T-helper 2 cell treated with Interferon-gamma antibody and Interleukin-4, amounts not matched to agents 5 μg/mL and 100 μg/mL, for 36 hours (primary cell): ENCODE data around the gene CTSZ.
A peak's percentile ranks its signal among the peaks of the same experiment; 100 is the strongest.

Experiments
- DNase-seq: peaks from one replicate; pipeline ENCODE4 v3.0.0; 2021; ENCODE audit warnings: low spot score
- H3K27ac Mint-ChIP-seq: one replicate; pipeline ENCODE4 v1.8.0; 2021; ENCODE audit warnings: mild to moderate bottlenecking, mixed read lengths
- H3K27me3 Mint-ChIP-seq: one replicate; pipeline ENCODE4 v1.8.0; 2021; ENCODE audit warnings: low read depth, mixed read lengths
- H3K36me3 Mint-ChIP-seq: one replicate; pipeline ENCODE4 v1.8.0; 2021; ENCODE audit warnings: low read depth, mixed read lengths
- H3K4me1 Mint-ChIP-seq: one replicate; pipeline ENCODE4 v1.8.0; 2021; ENCODE audit warnings: low read depth, mixed read lengths
- H3K4me3 Mint-ChIP-seq: one replicate; pipeline ENCODE4 v1.8.0; 2022; ENCODE audit warnings: mild to moderate bottlenecking, moderate library complexity, mixed read lengths
- H3K9me3 Mint-ChIP-seq: one replicate; pipeline ENCODE4 v1.8.0; 2021; ENCODE audit warnings: mixed read lengths

The CTSZ gene

DNA sequence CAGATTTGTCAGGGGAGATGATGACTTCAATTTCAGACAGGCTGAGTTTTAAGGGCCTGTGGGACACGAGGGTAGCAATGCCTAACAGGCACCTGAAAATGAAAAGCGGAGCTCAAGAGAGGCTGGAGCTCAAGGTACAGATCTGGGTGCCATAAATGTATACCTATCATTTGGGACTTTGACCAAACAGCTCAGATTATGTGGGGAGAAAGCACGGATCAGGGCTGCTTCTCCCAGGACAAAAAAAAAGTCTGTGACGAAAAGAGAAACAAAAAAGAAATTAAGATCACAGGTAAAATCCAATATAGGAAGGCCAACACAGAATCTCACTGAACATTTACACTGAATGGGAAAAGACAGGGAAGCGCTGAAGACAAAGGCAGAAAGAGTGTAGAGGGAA, 33.6 kb upstream of the CTSZ start:
- no peak for DNase-seq
- peaks cover 47% of the 10 kb centered on the region for H3K36me3 Mint-ChIP-seq
- peaks cover 58% of the 10 kb centered on the region for H3K4me1 Mint-ChIP-seq
- H3K27ac Mint-ChIP-seq = peak overlapping the region; percentile 67
- H3K4me3 Mint-ChIP-seq = peak overlapping the region; percentile 82
- H3K27me3 Mint-ChIP-seq = no peaks in the 10 kb centered on the region
- H3K9me3 Mint-ChIP-seq = no peaks in the 10 kb centered on the region

DNA sequence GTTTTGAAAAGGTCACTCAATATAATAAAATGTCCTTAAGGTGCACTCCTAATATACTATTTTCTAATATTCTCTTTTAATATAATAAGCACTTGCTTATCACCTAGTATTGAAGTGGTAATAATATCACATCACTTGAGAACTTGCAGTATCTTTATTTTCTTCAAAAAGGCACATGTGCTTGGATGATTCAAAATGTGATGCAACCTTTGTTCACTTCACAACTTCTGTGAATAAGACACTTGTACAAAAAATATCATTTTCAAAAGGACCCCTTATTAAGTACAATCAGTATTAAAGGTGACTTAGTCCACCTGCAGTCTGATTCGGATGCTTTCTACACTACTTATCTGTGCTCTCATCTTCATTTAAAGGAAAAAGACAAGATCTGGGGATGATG, 32.2 kb upstream of the CTSZ start:
- Mint-ChIP-seq H3K36me3 (peaks cover 58% of the 10 kb centered on the region), H3K9me3 (no peaks in the 10 kb centered on the region), H3K27ac (peak overlapping the region; percentile 43), H3K4me3 (peak overlapping the region; percentile 82), H3K4me1 (peaks cover 67% of the 10 kb centered on the region), H3K27me3 (no peaks in the 10 kb centered on the region)
- no peak for DNase-seq

GRCh38 chr20:59037386-59037785, 30.3 kb upstream of the CTSZ start:
- peaks cover 68% of the 10 kb centered on the region for H3K36me3 Mint-ChIP-seq
- H3K27me3 Mint-ChIP-seq = no peaks in the 10 kb centered on the region
- peaks cover 59% of the 10 kb centered on the region for H3K4me1 Mint-ChIP-seq
- no peak for DNase-seq
- H3K27ac Mint-ChIP-seq = no peak overlapping the region
- peak overlapping the region; percentile 18 for H3K4me3 Mint-ChIP-seq
- H3K9me3 Mint-ChIP-seq = no peaks in the 10 kb centered on the region

GRCh38 chr20:59035381-59035780, 28.3 kb upstream of the CTSZ start:
- no peaks in the 10 kb centered on the region for H3K27me3 Mint-ChIP-seq
- no peaks in the 10 kb centered on the region for H3K9me3 Mint-ChIP-seq
- H3K4me1 Mint-ChIP-seq = peaks cover 61% of the 10 kb centered on the region
- peaks cover 67% of the 10 kb centered on the region for H3K36me3 Mint-ChIP-seq
- DNase-seq = no peak
- H3K4me3 Mint-ChIP-seq = no peak overlapping the region
- peak overlapping the region; percentile 64 for H3K27ac Mint-ChIP-seq

DNA sequence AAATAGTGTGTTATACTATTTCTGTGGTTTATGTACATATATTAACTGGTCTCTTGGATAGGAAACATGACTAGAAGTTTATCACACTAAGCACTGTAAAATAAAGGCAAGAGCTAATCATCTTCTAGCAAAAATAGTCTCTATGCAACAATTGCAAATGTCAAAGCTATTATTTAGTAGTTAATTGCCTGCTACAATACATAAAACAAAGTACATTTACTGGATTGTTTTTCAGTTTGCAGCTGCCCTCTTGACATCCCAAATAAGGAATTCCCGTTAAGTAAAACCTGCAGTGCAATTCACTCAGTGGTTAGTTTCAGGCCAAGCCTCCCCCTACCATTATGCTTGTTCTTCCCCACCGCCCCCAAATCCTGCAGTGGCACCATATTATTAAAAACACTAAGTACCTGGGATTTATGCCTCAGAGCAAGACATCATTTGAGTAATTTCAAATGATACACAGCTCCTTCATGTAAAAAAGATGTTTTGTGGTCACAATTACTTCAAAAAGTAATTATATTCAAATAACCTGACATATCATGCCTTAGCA, 26.6 kb upstream of the CTSZ start:
- no peak for DNase-seq
- peaks cover 61% of the 10 kb centered on the region for H3K4me1 Mint-ChIP-seq
- H3K27me3 Mint-ChIP-seq = no peaks in the 10 kb centered on the region
- H3K36me3 Mint-ChIP-seq = peaks cover 74% of the 10 kb centered on the region
- H3K9me3 Mint-ChIP-seq = no peaks in the 10 kb centered on the region
- peak overlapping the region; percentile 67 for H3K27ac Mint-ChIP-seq
- H3K4me3 Mint-ChIP-seq = peak overlapping the region; percentile 42

- Mint-ChIP-seq H3K27me3 (no peaks in the 10 kb centered on the region), H3K4me3 (peak overlapping the region; percentile 94), H3K9me3 (no peaks in the 10 kb centered on the region), H3K27ac (peak overlapping the region; percentile 88), H3K36me3 (peaks cover 78% of the 10 kb centered on the region), H3K4me1 (peaks cover 63% of the 10 kb centered on the region)
- DNase-seq = no peak
These were observed 26.0 kb upstream of the CTSZ start for GRCh38 chr20:59033093-59033492.

- H3K4me3 Mint-ChIP-seq = peak overlapping the region; percentile 94
- DNase-seq = no peak
- no peaks in the 10 kb centered on the region for H3K9me3 Mint-ChIP-seq
- peaks cover 63% of the 10 kb centered on the region for H3K4me1 Mint-ChIP-seq
- H3K27me3 Mint-ChIP-seq = no peaks in the 10 kb centered on the region
- peaks cover 78% of the 10 kb centered on the region for H3K36me3 Mint-ChIP-seq
- peak overlapping the region; percentile 88 for H3K27ac Mint-ChIP-seq
These were observed 25.6 kb upstream of the CTSZ start for GRCh38 chr20:59032713-59033059.

GRCh38 chr20:59032023-59032712, 25.1 kb upstream of the CTSZ start, which contains the start of gene ATP5F1E:
Gene ATP5F1E, minus strand, starts transcription at chr20:59032335. Its CDS starts 84 bp downstream, at chr20:59032251.
- DNase-seq = peak; percentile 96
- Mint-ChIP-seq H3K9me3 (no peaks in the 10 kb centered on the region), H3K27ac (peak within 1 kb of the TSS; percentile 93), H3K4me3 (peak within 1 kb of the TSS; percentile 94), H3K27me3 (no peaks in the 10 kb centered on the region), H3K36me3 (peaks cover 78% of the 10 kb centered on the region), H3K4me1 (peaks cover 63% of the 10 kb centered on the region)

- Mint-ChIP-seq H3K9me3 (no peaks in the 10 kb centered on the region), H3K27me3 (no peaks in the 10 kb centered on the region), H3K27ac (peak overlapping the region; percentile 93), H3K4me3 (peak overlapping the region; percentile 94), H3K4me1 (peaks cover 62% of the 10 kb centered on the region), H3K36me3 (peaks cover 78% of the 10 kb centered on the region)
- DNase-seq = no peak
These were observed 24.5 kb upstream of the CTSZ start for GRCh38 chr20:59031564-59032022.

GRCh38 chr20:59030911-59031563, 24.0 kb upstream of the CTSZ start:
- peak overlapping the region; percentile 94 for H3K4me3 Mint-ChIP-seq
- H3K27ac Mint-ChIP-seq = peak overlapping the region; percentile 93
- peaks cover 58% of the 10 kb centered on the region for H3K4me1 Mint-ChIP-seq
- no peaks in the 10 kb centered on the region for H3K27me3 Mint-ChIP-seq
- DNase-seq = no peak
- peaks cover 77% of the 10 kb centered on the region for H3K36me3 Mint-ChIP-seq
- H3K9me3 Mint-ChIP-seq = no peaks in the 10 kb centered on the region

DNA sequence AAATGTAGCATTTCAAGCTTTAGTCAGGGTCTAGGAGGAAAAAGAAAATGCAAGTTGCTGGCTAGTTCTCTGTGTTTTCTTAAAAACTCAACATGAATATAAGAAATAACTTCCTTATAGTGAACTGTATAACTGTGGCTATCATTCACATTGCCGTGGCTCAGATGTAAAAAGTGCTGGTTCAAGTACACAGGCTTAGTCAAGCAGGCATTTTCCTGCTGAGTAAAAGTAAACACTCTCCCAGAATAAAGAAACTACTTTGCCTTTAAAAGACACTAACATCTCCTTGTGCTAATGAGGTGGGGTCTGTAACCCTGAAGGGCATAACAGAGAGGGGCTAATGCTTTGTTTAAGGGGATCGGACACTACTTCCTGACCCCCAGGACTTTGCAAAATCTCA, 21.8 kb upstream of the CTSZ start:
- H3K36me3 Mint-ChIP-seq = peaks cover 73% of the 10 kb centered on the region

GRCh38 chr20:59027741-59028320, 20.8 kb upstream of the CTSZ start:
- Mint-ChIP-seq H3K36me3 (peaks cover 76% of the 10 kb centered on the region), H3K27ac (no peak overlapping the region), H3K4me3 (no peak overlapping the region), H3K4me1 (peaks cover 49% of the 10 kb centered on the region), H3K9me3 (no peaks in the 10 kb centered on the region), H3K27me3 (no peaks in the 10 kb centered on the region)
- no peak for DNase-seq

More for the DNA sequence above, 21.8 kb upstream of the CTSZ start:
- H3K4me1 Mint-ChIP-seq = peaks cover 50% of the 10 kb centered on the region
- DNase-seq = no peak
- H3K27ac Mint-ChIP-seq = no peak overlapping the region
- H3K9me3 Mint-ChIP-seq = no peaks in the 10 kb centered on the region
- peak overlapping the region; percentile 51 for H3K4me3 Mint-ChIP-seq
- no peaks in the 10 kb centered on the region for H3K27me3 Mint-ChIP-seq

GRCh38 chr20:59026904-59027740, 20.1 kb upstream of the CTSZ start:
- peaks cover 80% of the 10 kb centered on the region for H3K36me3 Mint-ChIP-seq
- H3K4me3 Mint-ChIP-seq = no peak overlapping the region
- DNase-seq = no peak
- peaks cover 47% of the 10 kb centered on the region for H3K4me1 Mint-ChIP-seq
- H3K27me3 Mint-ChIP-seq = no peaks in the 10 kb centered on the region
- H3K27ac Mint-ChIP-seq = peak overlapping the region; percentile 3
- H3K9me3 Mint-ChIP-seq = no peaks in the 10 kb centered on the region
